Esophagus muscularis mucosa (tissue), 4 donors: Measurements from ENCODE around the gene ZSWIM1.

Experiments used
- CTCF ChIP-seq, 3 experiments: fragments of 200-600 bp in 2 of 3; fragments of 450-650 bp in 1 of 3; sonication (generic) in 2 of 3; IDR thresholded peaks; one replicate each; pipeline ENCODE4 v1.5.1; 2017 to 2019; ENCODE audit warnings: antibody characterized with exemption in 3 of 3, mild to moderate bottlenecking in 2 of 3, moderate library complexity in 1 of 3
- EP300 ChIP-seq: sonication (generic); formaldehyde crosslinking; IDR thresholded peaks from one replicate; pipeline ENCODE4 v1.6.1; 2017; ENCODE audit warnings: antibody characterized with exemption
- POLR2A ChIP-seq: fragments of 450-650 bp; IDR thresholded peaks from one replicate; pipeline ENCODE4 v1.6.1; 2017; ENCODE audit warnings: antibody characterized with exemption, moderate library complexity, mild to moderate bottlenecking, low read depth
- POLR2AphosphoS5 ChIP-seq, 2 donors: sonication (generic); formaldehyde crosslinking; IDR thresholded peaks; one replicate each; pipeline ENCODE4 v1.6.1; 2017; ENCODE audit warnings: antibody characterized with exemption in 2 of 2

- TF ChIP-seq POLR2AphosphoS5 (IDR thresholded peaks at IDR 0.05) (no peak), POLR2A (no peak), CTCF (IDR thresholded peaks at IDR 0.05) (no peak), EP300 (no peak)
Measured at GRCh38 chr20:45926731-45927070, 45.7 kb downstream of the ZSWIM1 start.
